ENCODE data around the gene MMP17.

Gene MMP17

DNA sequence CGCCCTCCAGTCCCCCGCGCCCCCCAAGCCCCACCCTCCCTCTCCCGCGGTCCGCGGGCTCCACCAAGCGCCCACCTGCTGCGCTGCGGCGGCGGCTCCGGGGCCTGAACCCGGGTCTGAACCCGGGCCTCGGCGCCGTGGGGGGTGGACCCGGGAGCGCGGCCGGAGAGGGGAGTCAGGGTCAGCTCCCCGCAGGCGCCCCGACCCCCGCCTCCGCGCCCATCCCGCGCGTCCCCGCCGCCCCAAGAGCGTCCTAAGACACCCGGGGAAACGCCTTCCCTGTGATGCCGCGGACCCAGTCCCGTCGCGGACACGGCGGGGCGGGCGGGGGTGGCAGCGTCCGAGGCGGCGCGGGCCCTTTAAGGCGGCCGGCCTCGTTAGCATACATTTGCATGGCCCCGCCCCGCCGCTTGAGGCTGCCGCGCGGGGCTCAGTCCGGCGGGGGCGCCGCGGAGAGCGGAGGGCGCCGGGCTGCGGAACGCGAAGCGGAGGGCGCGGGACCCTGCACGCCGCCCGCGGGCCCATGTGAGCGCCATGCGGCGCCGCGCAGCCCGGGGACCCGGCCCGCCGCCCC lies at the start of gene MMP17:
Gene MMP17, plus strand, starts transcription at position 433 of the 574 bp plus-strand sequence. Its CDS starts 102 bp downstream, at position 535.
- H3K27me3 ChIP-seq (ENCODE audit: low read depth, low read length), result peaks cover 18% of the 10 kb centered on the region
- no peaks in the 10 kb centered on the region for H3K9me3 ChIP-seq (ENCODE audit: control insufficient read depth in 1 of 2, low read length in 2 of 2)
- peaks cover 0 to 40% of the 10 kb centered on the region in 2 donors for H3K4me1 ChIP-seq (ENCODE audit: control insufficient read depth in 1 of 2, insufficient read depth in 2 of 2, low read length in 2 of 2)
- H3K36me3 ChIP-seq (ENCODE audit: control insufficient read depth in 1 of 2, insufficient read depth in 2 of 2, low read length in 2 of 2), result no peaks in the 10 kb centered on the region
- peak within 1 kb of the TSS; percentile 44 to 75 for H3K4me3 ChIP-seq (ENCODE audit: low read depth in 1 of 2, low read length in 2 of 2)
- H3K27ac ChIP-seq (ENCODE audit: low read length), result no peak within 1 kb of the TSS

DNA sequence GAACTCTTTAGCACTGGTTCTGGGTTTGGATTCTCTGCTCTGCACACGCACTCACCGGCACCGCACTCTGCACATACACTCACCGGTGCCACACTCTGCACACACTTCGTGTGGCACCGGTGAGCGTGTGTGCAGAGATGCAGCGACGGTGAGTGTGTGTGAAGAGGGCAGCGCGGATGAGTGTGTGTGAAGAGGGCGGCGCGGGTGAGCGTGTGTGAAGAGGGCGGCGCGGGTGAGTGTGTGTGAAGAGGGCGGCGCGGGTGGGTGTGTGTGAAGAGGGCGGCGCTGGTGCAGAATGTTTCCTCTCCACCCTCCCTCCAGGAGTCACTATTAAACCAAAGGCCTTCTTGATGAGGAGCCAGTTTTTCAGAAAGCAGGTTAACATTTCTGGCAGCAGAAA lies 49.2 kb upstream of the MMP17 start:
- Histone ChIP-seq H3K4me1 (ENCODE audit: control insufficient read depth in 1 of 2, insufficient read depth in 2 of 2, low read length in 2 of 2) (peaks cover 0 to 6% of the 10 kb centered on the region in 2 donors), H3K36me3 (ENCODE audit: control insufficient read depth in 1 of 2, insufficient read depth in 2 of 2, low read length in 2 of 2) (peaks cover 40 to 51% of the 10 kb centered on the region in 2 donors), H3K9me3 (ENCODE audit: control insufficient read depth in 1 of 2, low read length in 2 of 2) (no peaks in the 10 kb centered on the region), H3K4me3 (ENCODE audit: low read depth in 1 of 2, low read length in 2 of 2) (no peak overlapping the region), H3K27me3 (ENCODE audit: low read depth, low read length) (no peaks in the 10 kb centered on the region), H3K27ac (ENCODE audit: low read length) (no peak overlapping the region)

DNA sequence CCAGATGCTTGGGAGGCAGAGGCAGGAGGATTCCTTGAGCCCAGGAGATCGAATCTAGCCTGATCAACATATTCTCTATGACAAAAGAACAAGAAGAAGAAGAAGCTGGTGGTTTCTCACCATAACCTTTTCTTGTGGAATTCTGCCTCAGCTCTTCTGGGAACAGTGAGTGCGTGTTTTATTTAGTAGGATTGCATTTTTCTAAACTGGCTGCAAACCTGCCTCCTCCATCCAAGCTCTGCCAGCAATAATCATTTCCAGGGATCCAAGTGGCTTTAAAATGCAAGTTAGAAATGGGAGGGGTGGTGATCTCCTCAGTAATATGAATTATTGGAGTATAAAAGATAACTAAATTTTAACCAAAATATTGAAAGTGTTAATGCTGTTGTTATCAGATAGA lies 46.1 kb upstream of the MMP17 start:
- Histone ChIP-seq H3K27me3 (ENCODE audit: low read depth, low read length) (no peaks in the 10 kb centered on the region), H3K36me3 (ENCODE audit: control insufficient read depth in 1 of 2, insufficient read depth in 2 of 2, low read length in 2 of 2) (peaks cover 41 to 62% of the 10 kb centered on the region in 2 donors), H3K27ac (ENCODE audit: low read length) (no peak overlapping the region), H3K4me3 (ENCODE audit: low read depth in 1 of 2, low read length in 2 of 2) (no peak overlapping the region), H3K9me3 (ENCODE audit: control insufficient read depth in 1 of 2, low read length in 2 of 2) (no peaks in the 10 kb centered on the region), H3K4me1 (ENCODE audit: control insufficient read depth in 1 of 2, insufficient read depth in 2 of 2, low read length in 2 of 2) (no peaks in the 10 kb centered on the region)

DNA sequence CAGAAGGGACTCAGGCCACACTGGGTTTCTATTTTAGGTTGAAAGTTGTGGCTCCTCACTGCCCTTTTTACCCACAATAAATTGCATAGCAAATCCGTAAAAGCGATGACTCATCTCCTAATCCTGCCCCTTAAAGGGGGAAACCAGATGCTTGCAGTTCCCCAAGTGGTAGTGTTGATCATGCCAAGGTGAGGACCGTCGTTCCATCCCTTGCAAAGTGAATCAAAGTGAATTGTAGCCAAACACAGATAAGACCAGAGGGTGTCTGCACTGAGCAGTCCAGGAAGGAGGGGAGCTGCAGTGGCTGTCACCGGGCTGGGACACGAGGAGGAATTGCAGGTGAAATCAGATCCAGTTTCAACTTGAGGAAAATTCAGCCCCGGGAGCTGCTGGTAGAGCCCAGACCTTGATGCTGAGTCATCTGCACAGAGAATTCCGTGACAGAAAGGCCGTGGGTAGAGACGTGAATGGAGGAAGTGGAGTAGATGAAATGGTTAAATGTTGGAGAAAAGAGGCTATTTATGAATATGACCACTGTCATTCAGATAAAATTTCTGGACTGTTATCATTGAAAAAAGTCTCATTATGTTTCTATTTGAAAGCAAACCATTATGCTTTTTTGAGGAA lies 44.2 kb upstream of the MMP17 start:
- Histone ChIP-seq H3K4me3 (ENCODE audit: low read depth in 1 of 2, low read length in 2 of 2) (no peak overlapping the region), H3K27me3 (ENCODE audit: low read depth, low read length) (no peaks in the 10 kb centered on the region), H3K27ac (ENCODE audit: low read length) (no peak overlapping the region), H3K9me3 (ENCODE audit: control insufficient read depth in 1 of 2, low read length in 2 of 2) (no peaks in the 10 kb centered on the region), H3K4me1 (ENCODE audit: control insufficient read depth in 1 of 2, insufficient read depth in 2 of 2, low read length in 2 of 2) (no peaks in the 10 kb centered on the region), H3K36me3 (ENCODE audit: control insufficient read depth in 1 of 2, insufficient read depth in 2 of 2, low read length in 2 of 2) (peaks cover 38 to 65% of the 10 kb centered on the region in 2 donors)

DNA sequence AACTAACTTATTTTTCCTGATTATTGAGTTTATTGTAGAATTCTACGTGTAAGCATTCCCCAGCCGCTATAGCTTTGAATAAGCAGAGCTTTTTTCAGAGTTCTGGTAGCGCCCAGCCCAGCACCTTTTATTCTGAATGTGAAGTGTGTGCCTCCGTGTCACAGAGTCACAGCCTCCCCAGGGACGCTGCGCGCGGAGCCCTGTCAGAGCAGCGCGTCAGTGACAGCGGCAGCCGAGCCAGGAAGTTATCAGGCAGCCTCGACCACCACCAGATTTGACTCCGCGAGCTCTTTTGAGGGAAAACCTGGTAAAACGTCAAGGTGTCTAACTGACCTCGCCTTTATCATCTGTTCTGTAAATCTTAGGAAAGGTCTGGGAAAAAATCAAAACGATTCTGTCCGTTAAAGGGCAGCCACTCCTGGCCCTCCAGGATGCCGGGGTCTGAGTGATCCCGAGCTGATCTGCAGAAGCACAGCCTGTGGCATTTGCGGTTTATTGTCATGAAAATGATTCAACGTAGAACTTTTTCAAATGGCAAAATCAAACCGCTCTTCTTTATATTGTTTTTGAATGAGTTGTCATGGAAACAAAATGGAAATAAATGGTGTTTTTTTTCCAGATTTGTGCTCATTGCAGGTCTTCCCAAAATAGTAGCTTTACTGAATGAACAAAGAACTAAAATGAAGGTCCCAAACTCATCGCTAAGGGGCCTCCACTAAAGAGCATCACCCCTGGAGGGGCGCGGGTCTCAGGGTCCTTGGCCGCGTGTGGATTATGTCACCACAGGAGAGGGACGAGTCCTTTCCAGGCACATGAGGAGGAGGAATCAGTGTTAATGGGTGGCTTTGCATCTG lies 43.1 kb upstream of the MMP17 start:
- no peaks in the 10 kb centered on the region for H3K4me1 ChIP-seq (ENCODE audit: control insufficient read depth in 1 of 2, insufficient read depth in 2 of 2, low read length in 2 of 2)
- no peak overlapping the region for H3K27ac ChIP-seq (ENCODE audit: low read length)
- no peaks in the 10 kb centered on the region for H3K27me3 ChIP-seq (ENCODE audit: low read depth, low read length)
- no peak overlapping the region for H3K4me3 ChIP-seq (ENCODE audit: low read depth in 1 of 2, low read length in 2 of 2)
- H3K36me3 ChIP-seq (ENCODE audit: control insufficient read depth in 1 of 2, insufficient read depth in 2 of 2, low read length in 2 of 2), result peaks cover 43 to 57% of the 10 kb centered on the region in 2 donors
- H3K9me3 ChIP-seq (ENCODE audit: control insufficient read depth in 1 of 2, low read length in 2 of 2), result no peaks in the 10 kb centered on the region

DNA sequence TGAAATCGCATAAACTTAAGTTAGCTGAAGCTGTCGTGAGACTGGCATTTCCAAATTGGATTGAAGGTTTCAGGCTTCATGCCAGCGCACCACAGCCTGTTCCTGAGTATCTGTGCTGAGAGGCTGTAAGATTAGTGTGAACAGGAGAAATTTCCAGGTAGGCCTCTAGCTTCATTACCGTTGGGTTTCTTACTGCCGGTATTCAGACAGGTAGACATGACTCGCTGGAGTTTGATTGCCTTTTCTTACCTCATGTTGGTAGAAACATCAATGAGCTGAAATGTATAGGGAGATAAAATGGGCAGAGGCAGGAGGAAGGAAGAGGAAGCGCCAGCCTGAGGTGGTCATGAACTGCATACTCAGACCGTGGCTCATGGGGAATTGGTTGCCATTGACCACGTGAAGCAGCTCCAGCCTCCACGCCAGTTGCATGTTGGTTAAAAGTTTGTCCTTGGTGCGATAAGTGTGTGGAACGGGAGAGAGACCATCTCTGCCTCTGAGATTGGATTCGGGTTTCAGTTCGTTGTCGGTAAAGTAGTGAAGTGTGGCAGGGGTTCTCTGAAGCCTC lies 42.3 kb upstream of the MMP17 start:
- Histone ChIP-seq H3K36me3 (ENCODE audit: control insufficient read depth in 1 of 2, insufficient read depth in 2 of 2, low read length in 2 of 2) (peaks cover 45 to 57% of the 10 kb centered on the region in 2 donors), H3K27ac (ENCODE audit: low read length) (no peak overlapping the region), H3K27me3 (ENCODE audit: low read depth, low read length) (no peaks in the 10 kb centered on the region), H3K4me1 (ENCODE audit: control insufficient read depth in 1 of 2, insufficient read depth in 2 of 2, low read length in 2 of 2) (no peaks in the 10 kb centered on the region), H3K4me3 (ENCODE audit: low read depth in 1 of 2, low read length in 2 of 2) (no peak overlapping the region), H3K9me3 (ENCODE audit: control insufficient read depth in 1 of 2, low read length in 2 of 2) (no peaks in the 10 kb centered on the region)

DNA sequence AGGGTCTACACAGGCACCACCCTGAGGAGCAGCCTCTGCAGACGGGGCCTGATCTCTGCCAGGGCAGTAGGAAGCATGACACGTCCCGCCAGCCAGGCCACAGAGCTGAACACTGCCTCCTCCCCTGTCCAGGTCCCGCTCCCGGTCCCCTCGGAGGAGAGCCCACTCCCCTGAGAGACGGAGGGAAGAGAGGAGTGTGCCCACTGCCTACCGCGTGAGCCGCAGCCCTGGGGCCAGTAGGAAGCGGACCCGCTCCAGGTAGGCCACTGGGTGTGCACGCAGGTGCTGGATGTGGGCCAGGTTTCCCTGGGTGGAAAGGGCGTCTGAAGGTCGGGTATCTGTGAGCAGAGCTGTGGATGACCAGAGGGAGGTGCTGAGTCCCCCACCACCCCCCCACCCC lies 41.9 kb upstream of the MMP17 start:
- Histone ChIP-seq H3K9me3 (ENCODE audit: control insufficient read depth in 1 of 2, low read length in 2 of 2) (no peaks in the 10 kb centered on the region), H3K27me3 (ENCODE audit: low read depth, low read length) (no peaks in the 10 kb centered on the region), H3K4me3 (ENCODE audit: low read depth in 1 of 2, low read length in 2 of 2) (no peak overlapping the region), H3K27ac (ENCODE audit: low read length) (no peak overlapping the region), H3K36me3 (ENCODE audit: control insufficient read depth in 1 of 2, insufficient read depth in 2 of 2, low read length in 2 of 2) (peaks cover 43 to 57% of the 10 kb centered on the region in 2 donors), H3K4me1 (ENCODE audit: control insufficient read depth in 1 of 2, insufficient read depth in 2 of 2, low read length in 2 of 2) (no peaks in the 10 kb centered on the region)

DNA sequence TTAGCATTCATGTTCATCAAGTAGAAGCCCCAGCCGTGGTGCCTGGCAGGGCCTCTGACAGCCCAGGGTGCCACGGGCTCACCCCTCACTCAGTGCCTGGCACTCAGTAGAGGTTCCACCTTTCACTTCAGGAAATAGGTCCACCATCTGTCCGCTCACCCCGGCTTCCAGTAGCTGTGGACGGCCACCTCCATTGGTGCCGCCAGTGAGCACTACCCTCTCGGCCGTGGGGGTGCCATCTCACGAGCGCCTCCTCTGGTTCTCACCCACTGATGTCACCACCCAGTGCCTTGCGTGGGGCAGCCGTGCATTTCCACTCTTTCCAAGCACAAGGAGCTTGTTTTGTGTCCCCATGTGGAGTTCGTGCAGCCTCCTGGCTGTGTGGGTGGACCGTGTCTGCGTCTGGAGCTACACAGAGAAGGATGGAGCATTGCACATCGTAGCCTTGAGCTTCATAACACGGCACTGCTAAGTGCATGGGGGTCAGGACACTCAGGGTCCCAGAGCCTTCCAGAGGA lies 41.0 kb upstream of the MMP17 start:
- no peak overlapping the region for H3K4me3 ChIP-seq (ENCODE audit: low read depth in 1 of 2, low read length in 2 of 2)
- no peak overlapping the region for H3K27ac ChIP-seq (ENCODE audit: low read length)
- H3K27me3 ChIP-seq (ENCODE audit: low read depth, low read length), result no peaks in the 10 kb centered on the region
- peaks cover 42 to 60% of the 10 kb centered on the region in 2 donors for H3K36me3 ChIP-seq (ENCODE audit: control insufficient read depth in 1 of 2, insufficient read depth in 2 of 2, low read length in 2 of 2)
- no peaks in the 10 kb centered on the region for H3K4me1 ChIP-seq (ENCODE audit: control insufficient read depth in 1 of 2, insufficient read depth in 2 of 2, low read length in 2 of 2)
- H3K9me3 ChIP-seq (ENCODE audit: control insufficient read depth in 1 of 2, low read length in 2 of 2), result no peaks in the 10 kb centered on the region

DNA sequence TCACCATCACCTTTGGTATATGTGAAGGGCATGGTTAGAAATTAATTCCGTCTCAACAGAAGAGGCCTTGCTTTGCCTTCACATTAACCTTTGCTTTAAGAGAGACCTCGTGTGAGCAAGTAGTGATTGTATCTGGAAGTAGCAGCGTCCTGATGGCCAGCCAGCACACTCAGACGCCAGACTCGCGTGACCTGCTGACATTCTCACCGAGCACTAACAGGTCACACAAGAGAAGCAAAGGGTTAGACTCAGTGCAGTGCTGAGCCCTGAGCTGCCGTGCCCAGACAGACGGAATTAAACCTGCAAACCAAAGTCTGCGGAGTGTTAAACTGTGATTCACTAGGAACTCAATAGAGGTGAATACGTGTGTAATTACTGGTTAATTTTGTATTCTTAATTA lies 40.1 kb upstream of the MMP17 start:
- H3K27me3 ChIP-seq (ENCODE audit: low read depth, low read length), result no peaks in the 10 kb centered on the region
- no peak overlapping the region for H3K4me3 ChIP-seq (ENCODE audit: low read depth in 1 of 2, low read length in 2 of 2)
- no peaks in the 10 kb centered on the region for H3K4me1 ChIP-seq (ENCODE audit: control insufficient read depth in 1 of 2, insufficient read depth in 2 of 2, low read length in 2 of 2)
- no peaks in the 10 kb centered on the region for H3K9me3 ChIP-seq (ENCODE audit: control insufficient read depth in 1 of 2, low read length in 2 of 2)
- H3K36me3 ChIP-seq (ENCODE audit: control insufficient read depth in 1 of 2, insufficient read depth in 2 of 2, low read length in 2 of 2), result peaks cover 40 to 58% of the 10 kb centered on the region in 2 donors
- H3K27ac ChIP-seq (ENCODE audit: low read length), result no peak overlapping the region

DNA sequence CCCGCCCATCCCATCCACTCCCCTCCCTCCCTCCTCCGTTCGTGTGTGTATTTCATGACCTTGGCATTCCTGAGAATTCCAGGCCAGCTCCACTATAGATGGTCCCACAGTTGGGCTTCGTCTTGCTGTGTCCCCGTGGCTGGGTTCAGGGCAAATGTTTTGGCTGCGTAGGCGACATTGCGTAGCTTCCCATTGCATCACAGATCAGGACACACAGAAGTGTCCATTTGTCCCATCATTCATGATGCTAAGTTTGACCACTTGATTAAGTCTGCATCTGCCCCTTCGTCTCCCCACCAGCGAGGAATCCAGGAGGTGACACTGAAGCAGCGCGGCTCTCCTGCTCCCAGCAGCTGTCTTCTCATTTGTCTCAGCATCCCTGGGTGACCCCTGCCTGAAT lies 38.6 kb upstream of the MMP17 start:
- no peaks in the 10 kb centered on the region for H3K4me1 ChIP-seq (ENCODE audit: control insufficient read depth in 1 of 2, insufficient read depth in 2 of 2, low read length in 2 of 2)
- H3K27ac ChIP-seq (ENCODE audit: low read length), result no peak overlapping the region
- no peak overlapping the region for H3K4me3 ChIP-seq (ENCODE audit: low read depth in 1 of 2, low read length in 2 of 2)
- peaks cover 49 to 66% of the 10 kb centered on the region in 2 donors for H3K36me3 ChIP-seq (ENCODE audit: control insufficient read depth in 1 of 2, insufficient read depth in 2 of 2, low read length in 2 of 2)
- H3K27me3 ChIP-seq (ENCODE audit: low read depth, low read length), result no peaks in the 10 kb centered on the region
- H3K9me3 ChIP-seq (ENCODE audit: control insufficient read depth in 1 of 2, low read length in 2 of 2), result no peaks in the 10 kb centered on the region

All from muscle layer of duodenum (tissue), 2 donors.